Stimulated activated CD4-positive, alpha-beta T cell treated with anti-CD3 and anti-CD28 coated beads, Interleukin-1b, Interleukin-23, amount 100 ng/mL, for 48 hours (primary cell): Measurements from ENCODE around the gene ZFAND6.

Source experiments
- DNase-seq: peaks from one replicate; pipeline ENCODE4 v3.0.0-alpha.2; 2020

ZFAND6 gene

GRCh38 chr15:80052597-80053304 lies 6.7 kb upstream of the ZFAND6 start:
- no peak for DNase-seq

- no peak for DNase-seq
Measured at GRCh38 chr15:80055933-80056332, 3.5 kb upstream of the ZFAND6 start.

- no peak for DNase-seq
Measured at GRCh38 chr15:80058044-80058443, 1.4 kb upstream of the ZFAND6 start.

GRCh38 chr15:80059786-80060355 lies 395 bp downstream of the ZFAND6 start:
- DNase-seq: peak; percentile 47

GRCh38 chr15:80060356-80061006 lies 1.0 kb downstream of the ZFAND6 start:
- DNase-seq: peak; percentile 27

GRCh38 chr15:80061582-80061981 lies 2.1 kb downstream of the ZFAND6 start:
- DNase-seq: no peak

- no peak for DNase-seq
Measured at GRCh38 chr15:80066912-80067311, 7.4 kb downstream of the ZFAND6 start.

GRCh38 chr15:80068578-80068977 lies 9.1 kb downstream of the ZFAND6 start:
- DNase-seq: no peak

GRCh38 chr15:80070840-80071239 lies 11.4 kb downstream of the ZFAND6 start:
- DNase-seq: no peak

GRCh38 chr15:80071652-80072051 lies 12.2 kb downstream of the ZFAND6 start:
- no peak for DNase-seq

- DNase-seq: no peak
Measured at GRCh38 chr15:80072285-80072994, 13.0 kb downstream of the ZFAND6 start.

GRCh38 chr15:80073197-80073596 lies 13.7 kb downstream of the ZFAND6 start:
- DNase-seq: no peak

GRCh38 chr15:80076321-80077318 lies 17.1 kb downstream of the ZFAND6 start:
- DNase-seq: no peak

GRCh38 chr15:80081390-80081789 lies 21.9 kb downstream of the ZFAND6 start:
- DNase-seq: no peak

GRCh38 chr15:80087104-80087503 lies 27.6 kb downstream of the ZFAND6 start:
- DNase-seq: no peak

GRCh38 chr15:80090041-80090440 lies 30.6 kb downstream of the ZFAND6 start:
- DNase-seq: no peak

GRCh38 chr15:80090879-80091503 lies 31.5 kb downstream of the ZFAND6 start:
- no peak for DNase-seq

- DNase-seq: peak; percentile 25
Measured at GRCh38 chr15:80093854-80094418, 34.5 kb downstream of the ZFAND6 start.

- no peak for DNase-seq
Measured at GRCh38 chr15:80095511-80095910, 36.0 kb downstream of the ZFAND6 start.

GRCh38 chr15:80095969-80096368 lies 36.5 kb downstream of the ZFAND6 start:
- no peak for DNase-seq

- no peak for DNase-seq
Measured at GRCh38 chr15:80098341-80098740, 38.9 kb downstream of the ZFAND6 start.

GRCh38 chr15:80099241-80099640 lies 39.8 kb downstream of the ZFAND6 start:
- DNase-seq: no peak
